ENCODE data around the gene ALAD. TPM values are rescaled to one million over a fixed set of nuclear protein-coding genes. Genes with fewer than 3 reads are reported as not detected.
A peak's percentile ranks its signal among the peaks of the same experiment; 100 is the strongest.
"Not testable (repeated sequence)": the region's sequence is repeated elsewhere in the genome, so short reads cannot be mapped to it uniquely, and the experiment has no call there.

ALAD gene
- total RNA-seq (2014; rRNA removed), result 10.5 and 15.0 TPM in 2 replicates
- polyA plus RNA-seq (2012), result 26.0 TPM

GRCh38 chr9:113401027-113401792 is at the start of gene ALAD:
Gene ALAD, minus strand, starts transcription at chr9:113401284. Its CDS starts 7,725 bp downstream, at chr9:113393559.
- peak; percentile 97 for DNase-seq (ENCODE audit: low read depth)

DNA sequence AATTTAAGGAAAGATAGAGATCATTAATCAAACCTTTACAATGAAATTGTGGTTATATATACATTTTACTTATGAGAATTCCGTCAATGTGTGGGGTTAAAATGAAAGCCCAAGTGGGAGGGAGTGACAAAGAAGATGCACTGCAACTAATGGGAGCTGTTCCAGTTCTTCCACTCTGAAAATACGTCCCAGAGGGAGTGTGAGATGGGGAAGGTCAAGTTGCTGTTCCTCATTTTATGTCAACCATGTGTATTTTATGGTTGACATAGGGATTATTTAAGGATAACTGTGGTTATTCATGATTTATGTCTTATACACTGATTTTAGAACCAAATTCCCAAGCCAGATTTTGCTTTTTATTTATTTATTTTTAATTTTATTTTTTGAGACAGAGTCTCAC is 48.3 kb upstream of the ALAD start:
- DNase-seq (ENCODE audit: low read depth), result no peak

DNA sequence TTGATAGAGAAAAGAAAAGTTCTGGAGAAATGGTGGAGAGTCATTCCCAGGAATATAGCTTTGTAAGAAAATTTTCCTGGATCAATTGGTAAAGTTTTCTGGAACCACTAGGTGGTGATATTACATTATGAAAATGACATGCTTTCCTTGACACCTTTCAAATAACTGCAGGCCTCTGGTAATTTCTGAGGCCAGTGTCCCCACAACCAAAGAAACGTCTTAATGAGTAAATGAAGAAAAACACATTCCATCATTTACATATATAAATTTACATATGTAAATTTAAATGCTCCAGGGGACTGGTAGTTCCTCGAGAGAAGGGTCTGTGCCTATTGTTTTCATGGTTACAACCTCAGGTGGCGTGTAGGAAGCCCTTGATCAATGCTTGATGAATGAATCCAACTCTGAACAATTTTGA is 45.2 kb upstream of the ALAD start:
- peak; percentile 54 for DNase-seq (ENCODE audit: low read depth)

GRCh38 chr9:113444736-113445135 is 43.7 kb upstream of the ALAD start:
- no peak for DNase-seq (ENCODE audit: low read depth)

GRCh38 chr9:113437716-113438115 is 36.6 kb upstream of the ALAD start:
- not testable (repeated sequence) for DNase-seq (ENCODE audit: low read depth)

DNA sequence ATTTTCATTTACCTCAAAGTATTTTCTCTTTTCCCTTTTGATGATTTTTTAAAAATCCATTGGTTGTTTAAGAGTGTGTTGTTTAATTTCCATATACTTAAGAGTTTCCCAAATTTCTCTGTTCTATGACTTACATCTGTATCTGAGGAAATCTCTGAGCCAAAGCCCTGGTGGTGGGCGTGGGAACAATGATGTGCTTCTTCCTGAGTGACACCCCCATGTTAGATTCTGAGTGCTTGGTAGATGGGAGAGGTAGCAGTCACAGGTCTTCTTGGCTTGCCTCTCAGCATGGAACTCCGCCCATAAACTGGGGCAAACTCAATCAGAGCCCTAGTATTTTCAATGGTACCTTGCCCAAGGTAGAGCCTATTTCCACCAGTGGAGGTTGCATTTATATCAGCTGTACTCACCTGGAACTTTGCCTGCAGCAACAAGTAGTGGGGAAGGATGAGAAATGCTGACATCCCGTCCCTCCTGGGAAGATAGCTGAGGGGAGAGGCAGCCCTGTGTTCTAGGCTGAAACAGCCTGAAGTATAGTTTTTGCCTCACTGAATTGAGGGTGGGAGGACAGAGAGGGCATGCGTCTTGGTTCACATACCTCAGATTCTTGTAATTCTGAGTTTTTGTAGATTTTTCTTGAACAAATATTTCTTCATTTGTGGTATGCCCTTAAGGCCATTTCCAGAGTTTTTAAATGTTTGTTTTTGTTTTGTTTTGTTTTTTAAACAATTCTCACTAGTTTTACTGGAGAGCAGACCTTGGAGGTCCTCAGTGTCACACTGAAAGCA is 35.8 kb upstream of the ALAD start:
- no peak for DNase-seq (ENCODE audit: low read depth)

- DNase-seq (ENCODE audit: low read depth), result no peak
Observed at GRCh38 chr9:113431191-113431590, 30.1 kb upstream of the ALAD start.

DNA sequence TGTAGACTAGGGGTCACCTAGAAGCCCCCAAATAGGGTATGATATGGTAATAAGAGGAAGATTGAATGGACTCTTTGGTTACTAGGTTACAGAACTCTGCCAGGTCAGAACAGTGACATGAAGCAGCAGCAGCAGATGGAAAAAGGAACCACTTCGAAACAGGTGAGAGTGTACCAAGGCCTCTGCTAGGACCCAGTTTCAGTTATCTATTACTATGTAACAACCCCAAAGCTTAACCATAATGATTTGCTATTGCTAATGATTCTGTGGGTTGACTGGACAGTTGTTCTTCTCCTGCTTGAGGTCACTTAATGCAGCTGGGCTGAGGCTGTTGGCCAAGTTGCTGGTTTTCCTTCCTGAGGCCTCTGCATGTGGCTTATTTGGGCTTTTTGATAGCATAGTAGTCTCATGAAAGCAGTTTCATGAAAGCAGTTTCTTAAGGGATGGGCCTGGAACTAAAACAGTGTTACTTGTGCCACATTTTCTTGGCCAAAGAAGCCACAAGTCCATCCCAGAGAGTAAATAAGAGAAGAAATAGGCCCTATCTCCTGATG is 27.1 kb upstream of the ALAD start:
- DNase-seq (ENCODE audit: low read depth), result peak; percentile 10

DNA sequence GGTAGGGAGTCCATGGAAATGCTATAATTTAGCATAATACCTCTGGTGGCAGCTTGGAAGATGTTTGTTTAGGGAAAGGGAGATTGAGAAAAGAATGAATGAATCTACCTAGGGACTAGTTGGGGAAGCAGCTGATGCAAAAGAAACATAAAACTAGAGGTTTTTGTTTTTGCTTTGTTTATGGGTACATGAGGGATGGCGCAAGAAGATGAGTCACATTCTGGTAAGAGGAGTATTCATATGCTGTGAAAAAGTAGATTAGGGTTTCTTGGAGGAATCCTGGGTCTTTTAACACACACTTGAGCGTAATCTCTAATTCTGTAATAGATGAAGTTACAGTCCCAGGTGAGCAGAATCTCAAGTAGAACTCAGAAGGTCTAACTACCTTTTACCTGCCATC is 26.5 kb upstream of the ALAD start:
- DNase-seq (ENCODE audit: low read depth), result peak; percentile 76

DNA sequence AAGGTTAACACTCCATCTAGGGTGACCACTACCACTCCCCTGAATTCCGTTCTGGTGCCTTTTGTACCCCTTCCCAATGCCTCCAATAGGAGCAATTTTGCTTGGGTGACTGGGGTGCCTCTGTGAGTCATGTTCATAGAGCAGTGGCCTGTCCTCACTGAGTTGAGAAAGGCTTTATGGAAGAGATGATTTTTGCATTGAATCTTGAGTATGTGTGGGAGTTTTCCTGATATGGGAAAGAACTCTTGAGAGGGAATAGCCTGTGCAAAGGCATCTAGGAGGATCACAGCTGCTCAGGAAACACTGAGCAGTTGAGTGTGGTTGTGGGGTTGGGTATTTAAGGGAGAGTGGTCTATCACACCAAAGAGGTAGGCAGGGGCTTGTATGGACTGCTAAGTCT is 25.6 kb upstream of the ALAD start:
- no peak for DNase-seq (ENCODE audit: low read depth)

- DNase-seq (ENCODE audit: low read depth), result no peak
Observed at GRCh38 chr9:113425072-113425471, 24.0 kb upstream of the ALAD start.

DNA sequence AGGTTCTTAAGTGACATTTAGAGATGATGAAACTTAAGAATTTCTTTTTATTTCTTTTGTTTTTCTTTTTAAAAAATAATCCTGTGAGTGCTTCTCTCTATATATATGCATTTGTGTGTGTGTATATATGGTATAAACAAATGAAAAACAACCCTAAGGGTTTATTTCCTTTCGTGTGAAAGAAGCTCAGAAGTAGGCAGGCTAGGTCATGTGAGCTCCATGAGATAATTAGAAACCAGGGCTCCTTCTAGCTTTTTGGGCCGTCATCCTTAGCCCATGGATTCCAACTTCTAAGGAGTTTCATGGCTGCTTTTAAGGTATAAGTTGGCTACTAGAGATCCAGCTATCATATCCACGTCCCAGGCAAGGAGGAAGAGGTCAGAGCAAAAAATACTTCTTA is 20.6 kb upstream of the ALAD start:
- no peak for DNase-seq (ENCODE audit: low read depth)

GRCh38 chr9:113417370-113417769 is 16.3 kb upstream of the ALAD start:
- DNase-seq (ENCODE audit: low read depth), result no peak

- no peak for DNase-seq (ENCODE audit: low read depth)
Observed at GRCh38 chr9:113416149-113416721, 15.2 kb upstream of the ALAD start.

DNA sequence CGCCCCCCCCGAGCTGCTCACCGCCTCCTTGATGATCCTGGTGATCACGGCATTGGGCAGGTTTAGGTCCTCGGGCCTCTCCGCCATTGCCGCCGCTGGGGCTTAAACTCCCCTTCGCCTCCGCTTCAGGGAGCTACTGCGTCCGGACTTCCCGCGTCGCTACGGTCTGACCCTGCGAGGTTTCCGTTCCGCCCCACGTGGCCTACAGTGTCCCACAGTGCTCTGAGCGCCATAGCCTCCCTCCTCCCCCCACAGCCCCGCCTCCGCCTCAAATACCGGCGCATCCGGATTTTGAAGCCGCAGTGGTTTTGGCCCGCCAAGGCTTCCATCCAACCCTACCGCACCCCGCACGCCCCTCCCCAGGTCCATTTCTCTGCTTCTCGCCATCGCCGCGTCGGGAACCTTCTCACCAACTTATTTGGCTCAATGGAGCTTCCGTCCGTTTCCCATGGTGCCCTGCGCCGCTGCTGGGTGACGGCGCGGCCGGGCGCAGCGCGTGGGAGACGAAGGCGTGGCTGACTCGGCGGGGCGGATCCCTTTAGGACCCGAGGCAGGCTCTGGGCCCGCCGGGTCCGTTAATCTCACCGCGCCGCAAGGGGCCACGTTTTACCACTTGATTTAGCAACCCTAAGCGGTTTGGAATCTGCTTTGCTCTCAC is 9.3 kb upstream of the ALAD start, which contains the start of the genes C9orf43 and POLE3:
Gene C9orf43 (plus strand): TSS at position 541 of the 658 bp plus-strand sequence. CDS start 2,747 bp downstream, outside the sequence.
Gene POLE3 (minus strand): TSS at position 469 of the 658 bp plus-strand sequence. CDS start 382 bp downstream, at position 87.
- peak; percentile 95 for DNase-seq (ENCODE audit: low read depth)

- no peak for DNase-seq (ENCODE audit: low read depth)
Observed at GRCh38 chr9:113409883-113410206, 8.8 kb upstream of the ALAD start.

- DNase-seq (ENCODE audit: low read depth), result no peak
Observed at GRCh38 chr9:113409481-113409880, 8.4 kb upstream of the ALAD start.

DNA sequence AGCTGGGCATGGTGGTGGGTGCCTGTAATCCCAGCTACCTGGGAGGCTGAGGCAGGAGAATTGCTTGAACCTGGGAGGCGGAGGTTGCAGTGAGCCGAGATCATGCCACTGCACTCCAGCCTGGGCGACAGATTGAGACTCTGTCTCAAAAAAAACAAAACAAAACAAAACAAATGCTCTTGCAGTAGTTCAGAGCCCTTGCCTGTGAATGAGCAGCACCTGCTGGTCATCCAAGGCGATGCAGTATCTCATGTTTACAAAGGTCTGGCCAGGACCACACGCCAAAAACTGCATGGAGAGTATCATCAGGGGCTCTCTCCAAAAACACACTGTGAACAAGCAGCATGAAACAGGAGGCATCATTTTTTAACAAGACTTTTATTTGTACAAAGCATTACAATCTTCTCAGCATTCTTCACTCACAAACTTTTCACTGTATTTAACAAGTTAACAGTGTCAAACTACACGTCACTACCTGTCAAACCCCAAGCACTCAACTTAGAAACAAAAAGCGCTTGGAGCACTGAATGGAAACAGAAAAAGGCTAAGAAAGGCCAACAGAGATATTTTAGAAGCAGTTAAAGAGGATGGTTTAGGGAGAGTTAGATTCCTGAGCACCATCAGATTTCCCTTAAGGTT is 5.9 kb upstream of the ALAD start:
- peak; percentile 69 for DNase-seq (ENCODE audit: low read depth)

- DNase-seq (ENCODE audit: low read depth), result not testable (repeated sequence)
Observed at GRCh38 chr9:113406353-113406752, 5.3 kb upstream of the ALAD start.

- DNase-seq (ENCODE audit: low read depth), result no peak
Observed at GRCh38 chr9:113403646-113404045, 2.6 kb upstream of the ALAD start.

- DNase-seq (ENCODE audit: low read depth), result no peak
Observed at GRCh38 chr9:113399646-113400200, 1.4 kb downstream of the ALAD start.
